HCT116 (cell line): ENCODE results near the gene S100PBP. TPM values are rescaled to one million over a fixed set of nuclear protein-coding genes. Genes with fewer than 3 reads are reported as not detected.

Experiments used
- ATAC-seq: fragments of 200-7000 bp; cut with Tn5 transposase; 2 replicates; pipeline ENCODE4 v1.9.1; 2020; ENCODE audit warnings: mild to moderate bottlenecking, moderate library complexity
- BruUV-seq: library from RNA; stranded (reverse); fragments of 400-500 nt; replicated peaks from 2 replicates; lab custom pipeline; 2021; lab: Mats Ljungman, UMichigan
- CTCF ChIA-PET: fragments of 300-600 bp; sonication (Branson Sonifier 250); formaldehyde crosslinking; loops from one replicate; lab custom pipeline; 2021; ENCODE audit warnings: antibody characterized with exemption; lab: Charles Lee
- POLR2A ChIA-PET: fragments of 300-600, 350-600 bp; sonication (Branson Sonifier 250); formaldehyde crosslinking; loops from one replicate; lab custom pipeline; 2021; ENCODE audit warnings: antibody characterized with exemption; lab: Charles Lee
- RAD21 ChIA-PET, 2 experiments: fragments of 300-600 bp; sonication (Branson Sonifier 250); formaldehyde crosslinking; loops; one replicate each; lab custom pipeline; 2023; ENCODE audit warnings: low total read pairs in 2 of 2; ENCODE audit not compliant: uncharacterized antibody in 2 of 2, unreplicated experiment in 2 of 2, low non-redundant PET in 1 of 2; lab: Charles Lee
- DNase-seq: peaks from one replicate; pipeline ENCODE4 v3.0.0-alpha.2; 2010; ENCODE audit warnings: low read depth, low spot score
- H2AFZ ChIP-seq: fragments of 200-600 bp; shearing (Covaris generic), sonication (generic); 2 replicates; pipeline ENCODE4 v1.6.1; 2017; ENCODE audit warnings: low read depth, mixed run types, mixed read lengths, antibody characterized with exemption, low read length; ENCODE audit not compliant: poor library complexity, severe bottlenecking
- H3K27ac ChIP-seq: 2 replicates; pipeline ENCODE4 v1.5.1; 2012; ENCODE audit warnings: low read depth, low read length
- H3K27me3 ChIP-seq: fragments of 200-600 bp; sonication (generic); 2 replicates; pipeline ENCODE4 v1.6.1; 2016; ENCODE audit warnings: mixed run types, low read length, mixed read lengths; ENCODE audit not compliant: insufficient read depth
- H3K36me3 ChIP-seq, 2 experiments: fragments of 200-500 bp in 1 of 2; fragments of 200-600 bp in 1 of 2; sonication (Bioruptor generic) in 1 of 2; sonication (generic) in 1 of 2; 2 replicates each; pipeline versions ENCODE4 v1.5.1 to v1.6.1; 2014 to 2016; ENCODE audit warnings: low read length in 2 of 2, inconsistent platforms in 1 of 2, mixed read lengths in 1 of 2, mixed run types in 1 of 2; ENCODE audit not compliant: insufficient read depth in 2 of 2, control insufficient read depth in 1 of 2
- H3K4me1 ChIP-seq, 2 experiments: fragments of 200-600 bp in 1 of 2; sonication (generic) in 1 of 2; 2 replicates each; pipeline versions ENCODE4 v1.5.1 to v1.6.1; 2012 to 2017; ENCODE audit warnings: low read length in 2 of 2, inconsistent platforms in 1 of 2, mild to moderate bottlenecking in 1 of 2, mixed read lengths in 1 of 2, mixed run types in 1 of 2, moderate library complexity in 1 of 2; ENCODE audit not compliant: insufficient read depth in 2 of 2, control insufficient read depth in 1 of 2
- H3K4me2 ChIP-seq: fragments of 200-600 bp; sonication (generic); 2 replicates; pipeline ENCODE4 v1.6.1; 2017; ENCODE audit warnings: mixed run types, low read length, mixed read lengths
- H3K4me3 ChIP-seq, 2 experiments: fragments of 200-600 bp in 1 of 2; sonication (generic) in 1 of 2; replicated peaks in 1 of 2; 2 replicates each; pipeline ENCODE4 v1.5.1; 2011 to 2016; ENCODE audit warnings: low read length in 2 of 2, control low read depth in 1 of 2, low read depth in 1 of 2, mild to moderate bottlenecking in 1 of 2, mixed read lengths in 1 of 2, mixed run types in 1 of 2
- H3K79me2 ChIP-seq: fragments of 200-600 bp; sonication (generic); 2 replicates; pipeline ENCODE4 v1.6.1; 2017; ENCODE audit warnings: mild to moderate bottlenecking, mixed run types, low read length, moderate library complexity, mixed read lengths; ENCODE audit not compliant: insufficient read depth
- H3K9ac ChIP-seq: fragments of 200-600 bp; sonication (generic); 2 replicates; pipeline ENCODE4 v1.6.1; 2016; ENCODE audit warnings: low read length, mixed read lengths
- H3K9me2 ChIP-seq: fragments of 200-600 bp; sonication (generic), shearing (Covaris generic); 2 replicates; pipeline ENCODE4 v1.6.1; 2017; ENCODE audit warnings: mixed run types, mild to moderate bottlenecking, moderate library complexity; ENCODE audit not compliant: insufficient read depth
- H3K9me3 ChIP-seq, 2 experiments: fragments of 200-500 bp in 1 of 2; fragments of 200-600 bp in 1 of 2; sonication (Bioruptor generic) in 1 of 2; sonication (generic) in 1 of 2; 2 replicates each; pipeline ENCODE4 v1.6.1; 2014 to 2017; ENCODE audit warnings: low read length in 2 of 2, mixed read lengths in 2 of 2, inconsistent platforms in 1 of 2, low read depth in 1 of 2, mild to moderate bottlenecking in 1 of 2, mixed run types in 1 of 2, moderate library complexity in 1 of 2; ENCODE audit not compliant: control insufficient read depth in 1 of 2, insufficient read depth in 1 of 2
- H4K20me1 ChIP-seq: fragments of 200-600 bp; sonication (generic), shearing (Covaris generic); 2 replicates; pipeline ENCODE4 v1.6.1; 2017; ENCODE audit warnings: mixed run types, mild to moderate bottlenecking, moderate library complexity; ENCODE audit not compliant: insufficient read depth
- CBX3 ChIP-seq: IDR thresholded peaks from 2 replicates; pipeline ENCODE4 v1.6.1; 2012; ENCODE audit warnings: low read depth
- ELF1 ChIP-seq: IDR thresholded peaks from 2 replicates; pipeline ENCODE4 v1.6.1; 2012; ENCODE audit warnings: low read depth, borderline replicate concordance
- EZH2 ChIP-seq: fragments of 200-600 bp; sonication (generic); IDR thresholded peaks from 2 replicates; pipeline ENCODE4 v1.6.1; 2017; ENCODE audit warnings: antibody characterized with exemption, mixed run types
- POLR2A ChIP-seq: IDR thresholded peaks from 2 replicates; pipeline ENCODE4 v1.7.0; 2011; ENCODE audit warnings: borderline replicate concordance; ENCODE audit not compliant: insufficient read depth, insufficient read length; ENCODE audit errors: extremely low read depth
- POLR2AphosphoS5 ChIP-seq: IDR thresholded peaks from 2 replicates; pipeline ENCODE4 v1.6.1; 2011; ENCODE audit warnings: mild to moderate bottlenecking, low read depth, low read length, moderate library complexity
- SIN3A ChIP-seq: IDR thresholded peaks from 2 replicates; pipeline ENCODE4 v1.6.1; 2012; ENCODE audit warnings: low read depth
- TCF7L2 ChIP-seq: IDR thresholded peaks from 2 replicates; pipeline ENCODE4 v1.7.0; 2011; ENCODE audit warnings: borderline replicate concordance, inconsistent platforms; ENCODE audit not compliant: insufficient read depth, insufficient read length; ENCODE audit errors: extremely low read depth
- ZNF274 ChIP-seq: fragments of 200-500 bp; sonication (Bioruptor generic); IDR thresholded peaks from 2 replicates; pipeline ENCODE4 v1.6.1; 2014; ENCODE audit warnings: mild to moderate bottlenecking, low read depth, low read length, inconsistent platforms
- intact Hi-C: fragments of 100-400 bp; cut with micrococcal nuclease; formaldehyde crosslinking; loops from 2 replicates; pipeline ENCODE4 v1.10.0; 2022
- total RNA-seq: library from RNA; stranded (reverse); gene quantifications from one replicate; pipeline ENCODE4 v1.2.1, GENCODE V29; 2021; ENCODE audit not compliant: unreplicated experiment
- TF ChIP-seq, protein P1 (sequence below): IDR thresholded peaks from 2 replicates; pipeline ENCODE4 v1.6.1; 2011; ENCODE audit warnings: mild to moderate bottlenecking, low read length, moderate library complexity; ENCODE audit not compliant: insufficient replicate concordance; ENCODE audit errors: extremely low read depth
- TF ChIP-seq, protein P2 (sequence below), 3 experiments: fragments of 200-600 bp in 1 of 3; sonication (generic) in 1 of 3; IDR thresholded peaks in 2 of 3; conservative IDR thresholded peaks in 1 of 3; 2 replicates each; pipeline ENCODE4 v1.5.1; 2012 to 2017; ENCODE audit warnings: low read depth in 2 of 3, low read length in 2 of 3, antibody characterized with exemption in 1 of 3, borderline replicate concordance in 1 of 3, control low read depth in 1 of 3, mild to moderate bottlenecking in 1 of 3, mixed read lengths in 1 of 3, mixed run types in 1 of 3, moderate library complexity in 1 of 3; ENCODE audit not compliant: insufficient read depth in 1 of 3

The S100PBP gene
- total RNA-seq, 1 experiment from 2014 or later = 38.2 TPM

DNA sequence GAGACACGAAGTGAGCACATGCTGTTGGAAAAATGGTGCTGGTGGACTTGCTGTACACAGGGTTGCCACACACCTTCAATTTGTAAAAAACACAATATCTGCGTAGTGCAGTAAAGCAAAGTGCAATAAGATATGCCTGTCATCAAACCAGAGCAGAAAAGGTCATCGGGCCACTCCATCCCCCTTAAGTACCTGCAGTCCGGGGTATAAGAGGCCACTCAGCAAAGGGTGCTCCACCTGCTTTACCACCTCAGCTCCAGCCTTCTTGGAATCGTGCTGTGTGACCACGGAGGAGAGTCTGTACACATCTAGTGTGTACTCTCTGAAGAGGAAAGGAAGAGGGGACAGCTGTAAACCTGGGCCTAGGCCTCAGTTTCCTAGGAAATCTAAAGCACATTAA lies 11.2 kb upstream of the S100PBP start (continued):
- TF ChIP-seq SIN3A = no peak
- TF ChIP-seq CBX3 = no peak

DNA sequence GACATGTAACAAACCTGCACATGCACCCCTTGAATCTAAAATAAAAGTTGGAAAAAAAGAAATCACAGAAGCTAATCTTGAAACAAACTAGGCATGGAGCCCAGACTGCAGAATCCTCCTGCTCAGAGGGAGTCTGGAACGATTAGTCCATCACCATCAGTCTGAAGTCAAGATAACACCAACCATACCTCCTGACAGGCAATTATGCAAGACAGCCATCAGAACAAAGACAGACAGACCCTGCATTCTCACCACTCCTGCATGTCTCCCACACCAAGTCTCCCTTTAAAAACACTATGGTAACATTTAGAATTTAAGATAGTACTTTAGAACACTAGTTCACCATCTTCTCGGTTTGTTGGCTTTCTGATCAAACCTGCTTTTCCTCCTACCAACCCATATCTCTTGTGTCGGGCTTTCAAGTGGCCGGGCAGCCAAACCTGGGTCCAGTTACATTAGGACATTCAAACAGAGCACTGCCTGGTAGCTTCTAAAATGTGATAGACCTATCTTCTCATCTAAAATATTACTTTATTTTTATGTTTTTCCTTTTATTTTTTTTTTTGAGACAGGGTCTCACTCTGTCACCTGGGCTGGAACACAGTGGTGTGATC lies 10.4 kb upstream of the S100PBP start:
- no peak overlapping the region for H3K27ac ChIP-seq
- peaks cover 7% of the 10 kb centered on the region; the same call in 1 of the 2 replicates for H4K20me1 ChIP-seq
- no peak overlapping the region for H3K4me3 ChIP-seq
- H3K9me3 ChIP-seq = no peaks in the 10 kb centered on the region
- no TSS peak for BruUV-seq
- intact Hi-C loops = no loop called here
- peaks cover 68% of the 10 kb centered on the region for H3K79me2 ChIP-seq
- peaks cover 32 to 43% of the 10 kb centered on the region in 2 experiments for H3K36me3 ChIP-seq
- ATAC-seq = no peak
- no peaks in the 10 kb centered on the region for H3K27me3 ChIP-seq
- H3K9ac ChIP-seq = no peak overlapping the region
- no peaks in the 10 kb centered on the region for H3K9me2 ChIP-seq
- no peaks in the 10 kb centered on the region for H3K4me1 ChIP-seq
- no peak overlapping the region for H2AFZ ChIP-seq
- ChIA-PET RAD21 (no interaction called here), POLR2A (no interaction called here)
- H3K4me2 ChIP-seq = no peak overlapping the region
- TF ChIP-seq ZNF274 = no peak
- TF ChIP-seq, protein P1, sequence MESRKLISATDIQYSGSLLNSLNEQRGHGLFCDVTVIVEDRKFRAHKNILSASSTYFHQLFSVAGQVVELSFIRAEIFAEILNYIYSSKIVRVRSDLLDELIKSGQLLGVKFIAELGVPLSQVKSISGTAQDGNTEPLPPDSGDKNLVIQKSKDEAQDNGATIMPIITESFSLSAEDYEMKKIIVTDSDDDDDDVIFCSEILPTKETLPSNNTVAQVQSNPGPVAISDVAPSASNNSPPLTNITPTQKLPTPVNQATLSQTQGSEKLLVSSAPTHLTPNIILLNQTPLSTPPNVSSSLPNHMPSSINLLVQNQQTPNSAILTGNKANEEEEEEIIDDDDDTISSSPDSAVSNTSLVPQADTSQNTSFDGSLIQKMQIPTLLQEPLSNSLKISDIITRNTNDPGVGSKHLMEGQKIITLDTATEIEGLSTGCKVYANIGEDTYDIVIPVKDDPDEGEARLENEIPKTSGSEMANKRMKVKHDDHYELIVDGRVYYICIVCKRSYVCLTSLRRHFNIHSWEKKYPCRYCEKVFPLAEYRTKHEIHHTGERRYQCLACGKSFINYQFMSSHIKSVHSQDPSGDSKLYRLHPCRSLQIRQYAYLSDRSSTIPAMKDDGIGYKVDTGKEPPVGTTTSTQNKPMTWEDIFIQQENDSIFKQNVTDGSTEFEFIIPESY = no peak
- no peak for TF ChIP-seq TCF7L2
- TF ChIP-seq POLR2AphosphoS5 = no peak; the same call in 1 of the 2 replicates
- TF ChIP-seq, protein P2, sequence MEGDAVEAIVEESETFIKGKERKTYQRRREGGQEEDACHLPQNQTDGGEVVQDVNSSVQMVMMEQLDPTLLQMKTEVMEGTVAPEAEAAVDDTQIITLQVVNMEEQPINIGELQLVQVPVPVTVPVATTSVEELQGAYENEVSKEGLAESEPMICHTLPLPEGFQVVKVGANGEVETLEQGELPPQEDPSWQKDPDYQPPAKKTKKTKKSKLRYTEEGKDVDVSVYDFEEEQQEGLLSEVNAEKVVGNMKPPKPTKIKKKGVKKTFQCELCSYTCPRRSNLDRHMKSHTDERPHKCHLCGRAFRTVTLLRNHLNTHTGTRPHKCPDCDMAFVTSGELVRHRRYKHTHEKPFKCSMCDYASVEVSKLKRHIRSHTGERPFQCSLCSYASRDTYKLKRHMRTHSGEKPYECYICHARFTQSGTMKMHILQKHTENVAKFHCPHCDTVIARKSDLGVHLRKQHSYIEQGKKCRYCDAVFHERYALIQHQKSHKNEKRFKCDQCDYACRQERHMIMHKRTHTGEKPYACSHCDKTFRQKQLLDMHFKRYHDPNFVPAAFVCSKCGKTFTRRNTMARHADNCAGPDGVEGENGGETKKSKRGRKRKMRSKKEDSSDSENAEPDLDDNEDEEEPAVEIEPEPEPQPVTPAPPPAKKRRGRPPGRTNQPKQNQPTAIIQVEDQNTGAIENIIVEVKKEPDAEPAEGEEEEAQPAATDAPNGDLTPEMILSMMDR (IDR thresholded peaks at IDR 0.05 in 2 of 3, conservative IDR thresholded peaks at IDR 0.05 in 1 of 3; ENCODE audit: borderline replicate concordance in 1 of 3, insufficient read depth in 1 of 3, low read depth in 2 of 3, low read length in 2 of 3) = no peak
- TF ChIP-seq SIN3A = no peak
- no peak for TF ChIP-seq CBX3
- TF ChIP-seq ELF1 = no peak
- TF ChIP-seq EZH2 = no peak
- no peak for TF ChIP-seq POLR2A
- TF ChIP-seq, all 23 proteins: peak for 0
- DNase-seq = no peak
- CTCF ChIA-PET = no interaction called here
